ENCODE data around the gene STRBP.

DNA sequence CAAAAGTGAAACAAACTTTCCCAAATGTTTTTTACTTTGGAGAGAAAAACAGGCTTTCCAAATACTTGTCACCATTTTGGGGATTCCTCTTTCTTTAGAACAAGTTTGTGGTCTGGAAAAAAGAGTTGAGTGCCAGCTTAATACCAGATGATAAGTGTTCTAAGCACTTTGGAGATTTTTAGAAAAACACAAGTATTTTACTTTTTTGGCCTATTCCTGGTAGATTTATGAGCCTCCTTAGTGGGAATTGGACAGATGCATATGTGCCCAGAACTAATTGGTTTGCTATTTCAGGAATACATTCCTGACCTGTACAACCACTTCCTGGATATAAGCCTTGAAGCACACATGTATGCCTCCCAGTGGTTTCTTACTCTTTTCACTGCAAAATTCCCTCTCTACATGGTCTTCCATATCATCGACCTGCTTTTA is 194.4 kb downstream of the STRBP start:
- TF ChIP-seq GTF2I (CRISPR knock-in tag; conservative IDR thresholded peaks at IDR 0.05), result no peak
- TF ChIP-seq, protein P1, sequence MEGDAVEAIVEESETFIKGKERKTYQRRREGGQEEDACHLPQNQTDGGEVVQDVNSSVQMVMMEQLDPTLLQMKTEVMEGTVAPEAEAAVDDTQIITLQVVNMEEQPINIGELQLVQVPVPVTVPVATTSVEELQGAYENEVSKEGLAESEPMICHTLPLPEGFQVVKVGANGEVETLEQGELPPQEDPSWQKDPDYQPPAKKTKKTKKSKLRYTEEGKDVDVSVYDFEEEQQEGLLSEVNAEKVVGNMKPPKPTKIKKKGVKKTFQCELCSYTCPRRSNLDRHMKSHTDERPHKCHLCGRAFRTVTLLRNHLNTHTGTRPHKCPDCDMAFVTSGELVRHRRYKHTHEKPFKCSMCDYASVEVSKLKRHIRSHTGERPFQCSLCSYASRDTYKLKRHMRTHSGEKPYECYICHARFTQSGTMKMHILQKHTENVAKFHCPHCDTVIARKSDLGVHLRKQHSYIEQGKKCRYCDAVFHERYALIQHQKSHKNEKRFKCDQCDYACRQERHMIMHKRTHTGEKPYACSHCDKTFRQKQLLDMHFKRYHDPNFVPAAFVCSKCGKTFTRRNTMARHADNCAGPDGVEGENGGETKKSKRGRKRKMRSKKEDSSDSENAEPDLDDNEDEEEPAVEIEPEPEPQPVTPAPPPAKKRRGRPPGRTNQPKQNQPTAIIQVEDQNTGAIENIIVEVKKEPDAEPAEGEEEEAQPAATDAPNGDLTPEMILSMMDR (IDR thresholded peaks at IDR 0.05), result no peak
- no peak for TF ChIP-seq JUN (CRISPR knock-in tag; IDR thresholded peaks at IDR 0.05)
- TF ChIP-seq, protein P2, sequence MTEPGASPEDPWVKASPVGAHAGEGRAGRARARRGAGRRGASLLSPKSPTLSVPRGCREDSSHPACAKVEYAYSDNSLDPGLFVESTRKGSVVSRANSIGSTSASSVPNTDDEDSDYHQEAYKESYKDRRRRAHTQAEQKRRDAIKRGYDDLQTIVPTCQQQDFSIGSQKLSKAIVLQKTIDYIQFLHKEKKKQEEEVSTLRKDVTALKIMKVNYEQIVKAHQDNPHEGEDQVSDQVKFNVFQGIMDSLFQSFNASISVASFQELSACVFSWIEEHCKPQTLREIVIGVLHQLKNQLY (CRISPR knock-in tag; IDR thresholded peaks at IDR 0.05), result no peak
- TF ChIP-seq PRRX2 (CRISPR knock-in tag; IDR thresholded peaks at IDR 0.05), result no peak
- TF ChIP-seq, protein P3, sequence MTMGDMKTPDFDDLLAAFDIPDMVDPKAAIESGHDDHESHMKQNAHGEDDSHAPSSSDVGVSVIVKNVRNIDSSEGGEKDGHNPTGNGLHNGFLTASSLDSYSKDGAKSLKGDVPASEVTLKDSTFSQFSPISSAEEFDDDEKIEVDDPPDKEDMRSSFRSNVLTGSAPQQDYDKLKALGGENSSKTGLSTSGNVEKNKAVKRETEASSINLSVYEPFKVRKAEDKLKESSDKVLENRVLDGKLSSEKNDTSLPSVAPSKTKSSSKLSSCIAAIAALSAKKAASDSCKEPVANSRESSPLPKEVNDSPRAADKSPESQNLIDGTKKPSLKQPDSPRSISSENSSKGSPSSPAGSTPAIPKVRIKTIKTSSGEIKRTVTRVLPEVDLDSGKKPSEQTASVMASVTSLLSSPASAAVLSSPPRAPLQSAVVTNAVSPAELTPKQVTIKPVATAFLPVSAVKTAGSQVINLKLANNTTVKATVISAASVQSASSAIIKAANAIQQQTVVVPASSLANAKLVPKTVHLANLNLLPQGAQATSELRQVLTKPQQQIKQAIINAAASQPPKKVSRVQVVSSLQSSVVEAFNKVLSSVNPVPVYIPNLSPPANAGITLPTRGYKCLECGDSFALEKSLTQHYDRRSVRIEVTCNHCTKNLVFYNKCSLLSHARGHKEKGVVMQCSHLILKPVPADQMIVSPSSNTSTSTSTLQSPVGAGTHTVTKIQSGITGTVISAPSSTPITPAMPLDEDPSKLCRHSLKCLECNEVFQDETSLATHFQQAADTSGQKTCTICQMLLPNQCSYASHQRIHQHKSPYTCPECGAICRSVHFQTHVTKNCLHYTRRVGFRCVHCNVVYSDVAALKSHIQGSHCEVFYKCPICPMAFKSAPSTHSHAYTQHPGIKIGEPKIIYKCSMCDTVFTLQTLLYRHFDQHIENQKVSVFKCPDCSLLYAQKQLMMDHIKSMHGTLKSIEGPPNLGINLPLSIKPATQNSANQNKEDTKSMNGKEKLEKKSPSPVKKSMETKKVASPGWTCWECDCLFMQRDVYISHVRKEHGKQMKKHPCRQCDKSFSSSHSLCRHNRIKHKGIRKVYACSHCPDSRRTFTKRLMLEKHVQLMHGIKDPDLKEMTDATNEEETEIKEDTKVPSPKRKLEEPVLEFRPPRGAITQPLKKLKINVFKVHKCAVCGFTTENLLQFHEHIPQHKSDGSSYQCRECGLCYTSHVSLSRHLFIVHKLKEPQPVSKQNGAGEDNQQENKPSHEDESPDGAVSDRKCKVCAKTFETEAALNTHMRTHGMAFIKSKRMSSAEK (CRISPR knock-in tag; IDR thresholded peaks at IDR 0.05; ENCODE audit: borderline replicate concordance), result no peak
- TF ChIP-seq FOXJ3 (CRISPR knock-in tag; IDR thresholded peaks at IDR 0.05; ENCODE audit: borderline replicate concordance), result no peak
- TF ChIP-seq TCF7 (CRISPR knock-in tag; IDR thresholded peaks at IDR 0.05; ENCODE audit: low read depth), result no peak
- TF ChIP-seq CREB1 (CRISPR knock-in tag; IDR thresholded peaks at IDR 0.05), result no peak
- TF ChIP-seq, protein P4, sequence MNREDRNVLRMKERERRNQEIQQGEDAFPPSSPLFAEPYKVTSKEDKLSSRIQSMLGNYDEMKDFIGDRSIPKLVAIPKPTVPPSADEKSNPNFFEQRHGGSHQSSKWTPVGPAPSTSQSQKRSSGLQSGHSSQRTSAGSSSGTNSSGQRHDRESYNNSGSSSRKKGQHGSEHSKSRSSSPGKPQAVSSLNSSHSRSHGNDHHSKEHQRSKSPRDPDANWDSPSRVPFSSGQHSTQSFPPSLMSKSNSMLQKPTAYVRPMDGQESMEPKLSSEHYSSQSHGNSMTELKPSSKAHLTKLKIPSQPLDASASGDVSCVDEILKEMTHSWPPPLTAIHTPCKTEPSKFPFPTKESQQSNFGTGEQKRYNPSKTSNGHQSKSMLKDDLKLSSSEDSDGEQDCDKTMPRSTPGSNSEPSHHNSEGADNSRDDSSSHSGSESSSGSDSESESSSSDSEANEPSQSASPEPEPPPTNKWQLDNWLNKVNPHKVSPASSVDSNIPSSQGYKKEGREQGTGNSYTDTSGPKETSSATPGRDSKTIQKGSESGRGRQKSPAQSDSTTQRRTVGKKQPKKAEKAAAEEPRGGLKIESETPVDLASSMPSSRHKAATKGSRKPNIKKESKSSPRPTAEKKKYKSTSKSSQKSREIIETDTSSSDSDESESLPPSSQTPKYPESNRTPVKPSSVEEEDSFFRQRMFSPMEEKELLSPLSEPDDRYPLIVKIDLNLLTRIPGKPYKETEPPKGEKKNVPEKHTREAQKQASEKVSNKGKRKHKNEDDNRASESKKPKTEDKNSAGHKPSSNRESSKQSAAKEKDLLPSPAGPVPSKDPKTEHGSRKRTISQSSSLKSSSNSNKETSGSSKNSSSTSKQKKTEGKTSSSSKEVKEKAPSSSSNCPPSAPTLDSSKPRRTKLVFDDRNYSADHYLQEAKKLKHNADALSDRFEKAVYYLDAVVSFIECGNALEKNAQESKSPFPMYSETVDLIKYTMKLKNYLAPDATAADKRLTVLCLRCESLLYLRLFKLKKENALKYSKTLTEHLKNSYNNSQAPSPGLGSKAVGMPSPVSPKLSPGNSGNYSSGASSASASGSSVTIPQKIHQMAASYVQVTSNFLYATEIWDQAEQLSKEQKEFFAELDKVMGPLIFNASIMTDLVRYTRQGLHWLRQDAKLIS (CRISPR knock-in tag; IDR thresholded peaks at IDR 0.05; ENCODE audit: borderline replicate concordance), result no peak
- TF ChIP-seq EMX1 (CRISPR knock-in tag; IDR thresholded peaks at IDR 0.05), result no peak
